H1 (cell line): ENCODE data around the gene GALNTL6. TPM values are rescaled to one million over a fixed set of nuclear protein-coding genes. Genes with fewer than 3 reads are reported as not detected.

Source experiments
- CTCF ChIA-PET: fragments of 300-600 bp; sonication (Branson Sonifier 250); formaldehyde crosslinking; loops from one replicate; lab custom pipeline; 2021; ENCODE audit not compliant: partially characterized antibody; lab: Charles Lee
- POLR2A ChIA-PET: fragments of 300-600 bp; sonication (Branson Sonifier 250); formaldehyde crosslinking; loops from one replicate; lab custom pipeline; 2021; ENCODE audit warnings: inconsistent platforms; ENCODE audit not compliant: partially characterized antibody; lab: Charles Lee
- DNase-seq, 2 experiments: peaks; one replicate each; pipeline versions ENCODE4 v3.0.0 to v3.0.0-alpha.2; 2010 to 2022; ENCODE audit warnings: low spot score in 2 of 2, low read depth in 1 of 2, mixed read lengths in 1 of 2
- FAIRE-seq: peaks from 2 replicates; lab custom pipeline; 2011; peaks lifted over from hg19 to GRCh38; lab: Jason Lieb, UNC
- H2AFZ ChIP-seq: 2 replicates; pipeline ENCODE4 v1.8.1; 2012; ENCODE audit warnings: low read length, inconsistent platforms
- H2AK5ac ChIP-seq: 2 replicates; pipeline ENCODE4 v1.6.1; 2013; ENCODE audit warnings: low read depth, low read length
- H2BK120ac ChIP-seq: replicated peaks from 2 replicates; pipeline ENCODE3; 2013; ENCODE audit warnings: low read depth, low read length, inconsistent platforms
- H2BK12ac ChIP-seq: 2 replicates; pipeline ENCODE4 v1.6.1; 2013; ENCODE audit warnings: low read depth, low read length
- H2BK15ac ChIP-seq: 2 replicates; pipeline ENCODE4 v1.6.1; 2013; ENCODE audit warnings: low read length
- H2BK20ac ChIP-seq: 2 replicates; pipeline ENCODE4 v1.6.1; 2013; ENCODE audit warnings: low read length
- H2BK5ac ChIP-seq: 2 replicates; pipeline ENCODE4 v1.6.1; 2013; ENCODE audit warnings: low read depth, low read length
- H3K14ac ChIP-seq: 2 replicates; pipeline ENCODE4 v1.6.1; 2013; ENCODE audit warnings: inconsistent platforms; ENCODE audit not compliant: insufficient read length
- H3K18ac ChIP-seq: 2 replicates; pipeline ENCODE4 v1.6.1; 2013; ENCODE audit warnings: low read length; ENCODE audit errors: extremely low read depth
- H3K23ac ChIP-seq: 2 replicates; pipeline ENCODE4 v1.6.1; 2013; ENCODE audit warnings: inconsistent platforms; ENCODE audit not compliant: insufficient read length
- H3K23me2 ChIP-seq: 2 replicates; pipeline ENCODE4 v1.6.1; 2013; ENCODE audit warnings: low read depth, low read length
- H3K27ac ChIP-seq: 2 replicates; pipeline ENCODE4 v1.6.1; 2011; ENCODE audit warnings: low read depth, low read length, inconsistent platforms
- H3K27me3 ChIP-seq, 4 experiments: replicated peaks in 1 of 4; 1 replicate in 1 of 4; 2 replicates in 3 of 4; pipeline versions ENCODE4 v1.6.1 to v1.8.1; 2011 to 2013; ENCODE audit warnings: low read length in 3 of 4, mild to moderate bottlenecking in 3 of 4, inconsistent platforms in 2 of 4, mixed read lengths in 2 of 4, moderate library complexity in 1 of 4; ENCODE audit not compliant: control insufficient read depth in 3 of 4, insufficient read depth in 3 of 4; ENCODE audit errors: extremely low read depth in 1 of 4
- H3K36me3 ChIP-seq, 4 experiments: 2 replicates each; pipeline versions ENCODE4 v1.6.1 to v1.8.1; 2011 to 2013; ENCODE audit warnings: mild to moderate bottlenecking in 4 of 4, low read length in 3 of 4, moderate library complexity in 2 of 4, control low read depth in 1 of 4, inconsistent platforms in 1 of 4; ENCODE audit not compliant: insufficient read depth in 4 of 4, control insufficient read depth in 2 of 4
- H3K4ac ChIP-seq: replicated peaks from 2 replicates; pipeline ENCODE3; 2013; ENCODE audit warnings: low read length, low read depth, mixed read lengths, inconsistent platforms; ENCODE audit not compliant: insufficient read length
- H3K4me1 ChIP-seq, 4 experiments: replicated peaks in 1 of 4; 1 replicate in 1 of 4; 2 replicates in 3 of 4; pipeline versions ENCODE4 v1.6.1 to v1.8.1; 2011 to 2013; ENCODE audit warnings: low read length in 3 of 4, inconsistent platforms in 2 of 4, mixed read lengths in 1 of 4; ENCODE audit not compliant: insufficient read depth in 4 of 4, control insufficient read depth in 3 of 4
- H3K4me2 ChIP-seq, 2 experiments: 2 replicates each; pipeline versions ENCODE4 v1.6.1 to v1.8.1; 2011 to 2013; ENCODE audit warnings: low read depth in 2 of 2, low read length in 2 of 2, control low read depth in 1 of 2, inconsistent platforms in 1 of 2, mild to moderate bottlenecking in 1 of 2; ENCODE audit not compliant: insufficient read depth in 1 of 2
- H3K4me3 ChIP-seq, 4 experiments: fragments of 200-600, 300-600 bp in 1 of 4; sonication (generic), shearing (Covaris generic), sonication (Bioruptor Twin) in 1 of 4; 2 replicates each; pipeline versions ENCODE4 v1.5.1 to v1.8.1; 2011 to 2016; ENCODE audit warnings: low read length in 4 of 4, low read depth in 3 of 4, control low read depth in 2 of 4, inconsistent platforms in 2 of 4, mild to moderate bottlenecking in 2 of 4, mixed read lengths in 1 of 4, moderate library complexity in 1 of 4; ENCODE audit not compliant: insufficient read depth in 2 of 4; ENCODE audit errors: extremely low read depth in 1 of 4
- H3K56ac ChIP-seq: replicated peaks from 2 replicates; pipeline ENCODE3; 2013; ENCODE audit warnings: low read depth, mild to moderate bottlenecking, mixed read lengths, low read length, inconsistent platforms; ENCODE audit not compliant: insufficient read length
- H3K79me1 ChIP-seq: 2 replicates; pipeline ENCODE4 v1.6.1; 2013; ENCODE audit warnings: low read depth, low read length, control low read depth
- H3K79me2 ChIP-seq, 2 experiments: 2 replicates each; pipeline versions ENCODE4 v1.6.1 to v1.8.1; 2012 to 2013; ENCODE audit warnings: low read length in 2 of 2, mild to moderate bottlenecking in 2 of 2, inconsistent platforms in 1 of 2; ENCODE audit not compliant: insufficient read depth in 2 of 2, control insufficient read depth in 1 of 2
- H3K9ac ChIP-seq, 4 experiments: replicated peaks in 1 of 4; 1 replicate in 1 of 4; 2 replicates in 3 of 4; pipeline versions ENCODE4 v1.6.1 to v1.8.1; 2011 to 2013; ENCODE audit warnings: low read depth in 3 of 4, low read length in 3 of 4, control low read depth in 2 of 4, mild to moderate bottlenecking in 2 of 4, moderate library complexity in 2 of 4, inconsistent platforms in 1 of 4; ENCODE audit errors: extremely low read depth in 1 of 4
- H3K9me3 ChIP-seq, 2 experiments: 2 replicates each; pipeline versions ENCODE4 v1.6.1 to v1.8.1; 2012 to 2013; ENCODE audit warnings: mild to moderate bottlenecking in 2 of 2, moderate library complexity in 2 of 2, control low read depth in 1 of 2, inconsistent platforms in 1 of 2, low read depth in 1 of 2, low read length in 1 of 2, mixed read lengths in 1 of 2; ENCODE audit not compliant: insufficient read depth in 2 of 2
- H4K20me1 ChIP-seq, 2 experiments: replicated peaks in 1 of 2; 2 replicates each; pipeline versions ENCODE3 to v1.8.1; 2011 to 2013; ENCODE audit warnings: inconsistent platforms in 2 of 2, low read length in 2 of 2, mild to moderate bottlenecking in 1 of 2; ENCODE audit not compliant: insufficient read depth in 2 of 2, control insufficient read depth in 1 of 2
- H4K5ac ChIP-seq: 2 replicates; pipeline ENCODE4 v1.6.1; 2013; ENCODE audit warnings: low read length, low read depth, mixed read lengths, inconsistent platforms; ENCODE audit not compliant: insufficient read length
- H4K8ac ChIP-seq: 2 replicates; pipeline ENCODE4 v1.8.0; 2013; ENCODE audit warnings: mild to moderate bottlenecking, moderate library complexity, low read length, inconsistent platforms; ENCODE audit not compliant: insufficient read depth; ENCODE audit errors: extremely low read depth
- H4K91ac ChIP-seq: replicated peaks from 2 replicates; pipeline ENCODE3; 2013; ENCODE audit warnings: low read length, mixed read lengths, inconsistent platforms; ENCODE audit not compliant: insufficient read length
- ASH2L ChIP-seq: fragments of 200-600, 300-600 bp; sonication (generic); IDR thresholded peaks from one replicate; pipeline ENCODE4 v1.7.1; 2017; ENCODE audit warnings: low read length
- BRCA1 ChIP-seq: IDR thresholded peaks from 2 replicates; pipeline ENCODE4 v1.6.1; 2012; ENCODE audit warnings: low read depth, low read length, improper control_type of control experiment
- CHD1 ChIP-seq: IDR thresholded peaks from 2 replicates; pipeline ENCODE4 v1.6.1; 2012; ENCODE audit warnings: low read depth, low read length, improper control_type of control experiment
- CHD2 ChIP-seq: IDR thresholded peaks from 2 replicates; pipeline ENCODE4 v1.6.1; 2012; ENCODE audit warnings: low read length, improper control_type of control experiment
- CREB1 ChIP-seq: IDR thresholded peaks from 2 replicates; pipeline ENCODE4 v1.6.1; 2012; ENCODE audit warnings: inconsistent platforms
- EGR1 ChIP-seq: IDR thresholded peaks from 2 replicates; pipeline ENCODE4 v1.6.1; 2011; ENCODE audit warnings: low read depth, low read length, borderline replicate concordance
- HDAC6 ChIP-seq: IDR thresholded peaks from one replicate; pipeline ENCODE4 v1.7.1; 2012; ENCODE audit warnings: low read depth, mild to moderate bottlenecking, inconsistent platforms, low read length, moderate library complexity
- KDM4A ChIP-seq: IDR thresholded peaks from one replicate; pipeline ENCODE4 v1.7.1; 2012; ENCODE audit warnings: low read depth, mild to moderate bottlenecking, moderate library complexity, low read length, inconsistent platforms; ENCODE audit not compliant: severe bottlenecking
- RXRA ChIP-seq: IDR thresholded peaks from 2 replicates; pipeline ENCODE4 v1.6.1; 2011; ENCODE audit warnings: low read depth, mild to moderate bottlenecking, low read length, moderate library complexity; ENCODE audit not compliant: insufficient read depth
- SIN3A ChIP-seq, 2 experiments: IDR thresholded peaks in 1 of 2; conservative IDR thresholded peaks in 1 of 2; 2 replicates each; pipeline ENCODE4 v1.6.1; 2011 to 2012; ENCODE audit warnings: low read length in 2 of 2, improper control_type of control experiment in 1 of 2, low read depth in 1 of 2, mild to moderate bottlenecking in 1 of 2
- SIRT6 ChIP-seq: IDR thresholded peaks from one replicate; pipeline ENCODE4 v1.7.1; 2012; ENCODE audit warnings: low read length, inconsistent platforms
- SIX5 ChIP-seq: IDR thresholded peaks from 2 replicates; pipeline ENCODE4 v1.6.1; 2011; ENCODE audit warnings: mild to moderate bottlenecking, low read depth, low read length
- SP4 ChIP-seq: IDR thresholded peaks from 2 replicates; pipeline ENCODE4 v1.6.1; 2012; ENCODE audit warnings: low read length, inconsistent platforms
- YY1 ChIP-seq: IDR thresholded peaks from 2 replicates; pipeline ENCODE4 v1.6.1; 2011; ENCODE audit warnings: low read depth, mild to moderate bottlenecking, low read length
- WGBS, 2 experiments: shearing (Covaris generic) in 1 of 2; methylation state at CpG; one replicate each; pipeline versions ENCODE4 v1.1.6 to v1.1.7; 2013 to 2015; ENCODE audit warnings: low lambda C conversion rate in 2 of 2, mixed read lengths in 2 of 2, inconsistent platforms in 1 of 2, low coverage in 1 of 2, missing lambda C conversion rate in 1 of 2; ENCODE audit not compliant: insufficient replicate concordance in 2 of 2, insufficient coverage in 1 of 2, insufficient read length in 1 of 2; ENCODE audit errors: extremely low coverage in 1 of 2, missing lambda C conversion rate in 1 of 2; 5-methylcytosine and 5-hydroxymethylcytosine counted together
- polyA plus RNA-seq, 7 experiments: library from polyadenylated mRNA; depleted of rRNA in 3 of 7; stranded (reverse) in 5 of 7; unstranded in 2 of 7; fragments of >200 nt in 5 of 7; fragments of 200-250 nt in 2 of 7; gene quantifications; 1 replicate in 5 of 7; 2 replicates in 1 of 7; 4 replicates in 1 of 7; pipeline versions ENCODE4 v1.2.1 to v1.2.3, GENCODE V29; 2011 to 2013; ENCODE audit warnings: missing spikeins in 2 of 7, mixed read lengths in 2 of 7
- total RNA-seq: library from RNA; stranded (reverse); fragmentation: NEBNext Ultra II Directional; extraction: Animal tissue kit (Norgen Biotek cat#: 25700); gene quantifications from 2 replicates; pipeline ENCODE4 v1.2.1, GENCODE V29; 2021

GALNTL6 gene
- total and polyA plus RNA-seq, 2 of the 8 experiments (the other 6 are each of a cell fraction or from before 2014, with no cell fraction given): 0.03 to 0.32 TPM

DNA sequence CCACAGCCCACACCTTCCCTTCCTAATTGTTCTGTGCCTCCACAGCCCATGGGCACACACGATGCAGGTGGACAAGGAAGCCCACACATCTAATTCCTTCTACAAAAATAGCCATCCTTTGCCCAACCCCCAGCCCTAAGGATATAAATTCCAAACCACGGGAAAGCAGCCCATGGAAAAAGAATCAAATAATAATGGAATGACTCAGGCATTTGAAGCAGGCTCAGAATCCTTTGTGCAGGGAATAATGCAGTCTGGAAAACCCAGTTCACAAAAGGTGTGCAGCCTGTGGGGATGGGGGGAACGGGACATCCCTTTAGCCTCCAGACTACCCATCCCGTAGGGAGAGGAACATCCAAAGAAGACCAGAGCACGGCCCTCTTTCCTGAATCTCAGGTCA, 1013.1 kb downstream of the GALNTL6 start:
- H3K56ac ChIP-seq: no peak overlapping the region
- WGBS, 2 experiments: 86% methylated on average over 5 of the region's 5 CpGs; no CpG with 5 or more reads in 1 of the 2 experiments
- no peaks in the 10 kb centered on the region for H3K79me2 ChIP-seq
- no peak overlapping the region for H3K4me3 ChIP-seq
- H2BK20ac ChIP-seq: no peak overlapping the region
- H3K27me3 ChIP-seq: no peaks in the 10 kb centered on the region
- H3K4me1 ChIP-seq: peaks cover 0 to 3% (median 0%) of the 10 kb centered on the region in 4 experiments; a peak in 1 of 7 replicates
- TF ChIP-seq CREB1: no peak
- TF ChIP-seq CHD1: no peak
- no peak for TF ChIP-seq SP4
- no peak for TF ChIP-seq EGR1
- no peak for TF ChIP-seq ASH2L
- no peak for TF ChIP-seq YY1
- no peak for TF ChIP-seq KDM4A
- TF ChIP-seq BRCA1: no peak
- TF ChIP-seq RXRA: no peak
- TF ChIP-seq CHD2: no peak
- no peak for TF ChIP-seq SIRT6
- TF ChIP-seq SIN3A (conservative IDR thresholded peaks at IDR 0.05 in 1 of 2, IDR thresholded peaks at IDR 0.05 in 1 of 2; ENCODE audit: low read depth in 1 of 2, low read length in 2 of 2): no peak
- TF ChIP-seq SIX5: no peak
- TF ChIP-seq HDAC6: no peak
- TF ChIP-seq, all 59 proteins: peak for 0
- no peak overlapping the region for H2BK5ac ChIP-seq
- no peak overlapping the region for H3K18ac ChIP-seq
- ChIA-PET POLR2A (no interaction called here), CTCF (interaction anchor here (0.6 kb wide), 1 partner anchor 206 kb away, joined by 3 read pairs; no protein-coding TSS in a partner anchor)
- DNase-seq (no peak), FAIRE-seq (no peak)
- no peak overlapping the region for H2AFZ ChIP-seq
- H2BK15ac ChIP-seq: no peak overlapping the region
- H3K4ac ChIP-seq: no peak overlapping the region
- no peak overlapping the region for H3K23ac ChIP-seq
- no peak overlapping the region; the same call in 1 of the 2 replicates for H4K8ac ChIP-seq
- H2BK120ac ChIP-seq: no peak overlapping the region
- no peak overlapping the region for H3K14ac ChIP-seq
- H3K36me3 ChIP-seq: no peaks in the 10 kb centered on the region
- H3K4me2 ChIP-seq: no peak overlapping the region
- H3K9me3 ChIP-seq: peaks cover 0 to 3% of the 10 kb centered on the region in 2 experiments; a peak in 1 of 4 replicates
- H4K20me1 ChIP-seq: no peaks in the 10 kb centered on the region
- H4K91ac ChIP-seq: no peak overlapping the region
- H3K23me2 ChIP-seq: no peaks in the 10 kb centered on the region; the same call in 1 of the 2 replicates
- H4K5ac ChIP-seq: no peak overlapping the region
- H3K9ac ChIP-seq: no peak overlapping the region
- H2BK12ac ChIP-seq: no peak overlapping the region
- H3K79me1 ChIP-seq: no peaks in the 10 kb centered on the region
- no peak overlapping the region for H3K27ac ChIP-seq
- H2AK5ac ChIP-seq: no peak overlapping the region
